ENCODE results near the gene SLC38A6. TPM values are rescaled to one million over a fixed set of nuclear protein-coding genes. Genes with fewer than 3 reads are reported as not detected.
"Not testable (repeated sequence)": the region's sequence is repeated elsewhere in the genome, so short reads cannot be mapped to it uniquely, and the experiment has no call there.

Gene SLC38A6
- total RNA-seq, 1 experiment from 2014 or later: 28.0 TPM

DNA sequence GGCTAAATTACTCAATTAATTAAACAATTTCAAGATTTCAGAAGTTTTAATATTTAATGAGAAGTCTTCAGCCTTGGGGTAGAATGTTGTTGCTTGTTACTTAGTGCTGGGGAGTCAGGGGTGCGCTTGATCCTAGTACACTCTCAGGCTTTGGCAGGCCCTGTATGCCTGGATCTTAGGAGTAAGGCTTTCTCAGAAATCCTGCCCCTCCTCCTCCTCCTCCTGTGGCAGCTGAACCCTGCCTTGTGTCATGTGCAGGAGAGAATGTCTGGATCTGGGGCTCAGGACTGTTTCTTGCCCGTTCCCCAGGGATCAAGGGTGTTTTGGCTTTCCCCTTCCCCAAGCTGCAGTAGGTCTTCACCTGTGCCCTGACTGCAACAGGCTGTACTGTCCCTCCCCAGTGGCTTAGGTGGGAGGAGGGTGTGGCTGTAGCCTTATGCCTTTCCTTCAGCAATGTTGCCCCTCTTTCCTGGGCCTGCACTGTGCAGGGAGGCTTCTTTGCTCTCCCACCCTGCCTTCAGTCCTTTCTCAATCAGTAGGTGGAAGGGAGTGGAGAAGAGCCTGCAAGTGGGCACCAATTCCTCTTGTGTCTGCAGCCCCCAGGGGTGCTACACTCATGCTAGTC, 108.2 kb downstream of the SLC38A6 start:
- no peaks in the 10 kb centered on the region for H3K4me1 ChIP-seq (ENCODE audit: insufficient read depth, low read length, poor library complexity, severe bottlenecking)
- intact Hi-C loops (cut with micrococcal nuclease; ENCODE audit: unreplicated experiment): no loop called here
- no peaks in the 10 kb centered on the region for H3K9me3 ChIP-seq (ENCODE audit: low read depth, low read length, poor library complexity, severe bottlenecking)
- TF ChIP-seq, protein P1, sequence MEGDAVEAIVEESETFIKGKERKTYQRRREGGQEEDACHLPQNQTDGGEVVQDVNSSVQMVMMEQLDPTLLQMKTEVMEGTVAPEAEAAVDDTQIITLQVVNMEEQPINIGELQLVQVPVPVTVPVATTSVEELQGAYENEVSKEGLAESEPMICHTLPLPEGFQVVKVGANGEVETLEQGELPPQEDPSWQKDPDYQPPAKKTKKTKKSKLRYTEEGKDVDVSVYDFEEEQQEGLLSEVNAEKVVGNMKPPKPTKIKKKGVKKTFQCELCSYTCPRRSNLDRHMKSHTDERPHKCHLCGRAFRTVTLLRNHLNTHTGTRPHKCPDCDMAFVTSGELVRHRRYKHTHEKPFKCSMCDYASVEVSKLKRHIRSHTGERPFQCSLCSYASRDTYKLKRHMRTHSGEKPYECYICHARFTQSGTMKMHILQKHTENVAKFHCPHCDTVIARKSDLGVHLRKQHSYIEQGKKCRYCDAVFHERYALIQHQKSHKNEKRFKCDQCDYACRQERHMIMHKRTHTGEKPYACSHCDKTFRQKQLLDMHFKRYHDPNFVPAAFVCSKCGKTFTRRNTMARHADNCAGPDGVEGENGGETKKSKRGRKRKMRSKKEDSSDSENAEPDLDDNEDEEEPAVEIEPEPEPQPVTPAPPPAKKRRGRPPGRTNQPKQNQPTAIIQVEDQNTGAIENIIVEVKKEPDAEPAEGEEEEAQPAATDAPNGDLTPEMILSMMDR (conservative IDR thresholded peaks at IDR 0.05; ENCODE audit: low read depth, low read length): no peak
- no peak for TF ChIP-seq EZH2 (IDR thresholded peaks at IDR 0.05; ENCODE audit: borderline replicate concordance, low read depth, low read length, poor library complexity, severe bottlenecking)
- DNase-seq (ENCODE audit: low spot score): no peak
- no peak overlapping the region for H3K4me3 ChIP-seq (ENCODE audit: low read depth, low read length, poor library complexity, severe bottlenecking)
- ChIA-PET POLR2A (ENCODE audit: low non-redundant PET) (no interaction called here), CTCF (no interaction called here)
- no peaks in the 10 kb centered on the region for H3K27me3 ChIP-seq (replicated peaks; ENCODE audit: insufficient read depth, low read depth, low read length, poor library complexity)
- H3K36me3 ChIP-seq (ENCODE audit: insufficient read depth, low read length, poor library complexity, severe bottlenecking): no peaks in the 10 kb centered on the region
- BruUV-seq (replicated peaks): no TSS peak
- no peak overlapping the region for H3K27ac ChIP-seq (ENCODE audit: low read depth, low read length, poor library complexity, severe bottlenecking)

- H3K36me3 ChIP-seq (ENCODE audit: insufficient read depth, low read length, poor library complexity, severe bottlenecking): no peaks in the 10 kb centered on the region
- no peak for DNase-seq (ENCODE audit: low spot score)
- no peak for TF ChIP-seq EZH2 (IDR thresholded peaks at IDR 0.05; ENCODE audit: borderline replicate concordance, low read depth, low read length, poor library complexity, severe bottlenecking)
- TF ChIP-seq, protein P1 (conservative IDR thresholded peaks at IDR 0.05; ENCODE audit: low read depth, low read length): no peak
- no peak overlapping the region for H3K4me3 ChIP-seq (ENCODE audit: low read depth, low read length, poor library complexity, severe bottlenecking)
- ChIA-PET CTCF (no interaction called here), POLR2A (ENCODE audit: low non-redundant PET) (no interaction called here)
- H3K27ac ChIP-seq (ENCODE audit: low read depth, low read length, poor library complexity, severe bottlenecking): no peak overlapping the region
- no peaks in the 10 kb centered on the region for H3K9me3 ChIP-seq (ENCODE audit: low read depth, low read length, poor library complexity, severe bottlenecking)
- H3K27me3 ChIP-seq (replicated peaks; ENCODE audit: insufficient read depth, low read depth, low read length, poor library complexity): no peaks in the 10 kb centered on the region
- no peaks in the 10 kb centered on the region for H3K4me1 ChIP-seq (ENCODE audit: insufficient read depth, low read length, poor library complexity, severe bottlenecking)
- intact Hi-C loops (cut with micrococcal nuclease; ENCODE audit: unreplicated experiment): no loop called here
- BruUV-seq (replicated peaks): no TSS peak
Observed at GRCh38 chr14:61090432-61091216, 109.6 kb downstream of the SLC38A6 start.

DNA sequence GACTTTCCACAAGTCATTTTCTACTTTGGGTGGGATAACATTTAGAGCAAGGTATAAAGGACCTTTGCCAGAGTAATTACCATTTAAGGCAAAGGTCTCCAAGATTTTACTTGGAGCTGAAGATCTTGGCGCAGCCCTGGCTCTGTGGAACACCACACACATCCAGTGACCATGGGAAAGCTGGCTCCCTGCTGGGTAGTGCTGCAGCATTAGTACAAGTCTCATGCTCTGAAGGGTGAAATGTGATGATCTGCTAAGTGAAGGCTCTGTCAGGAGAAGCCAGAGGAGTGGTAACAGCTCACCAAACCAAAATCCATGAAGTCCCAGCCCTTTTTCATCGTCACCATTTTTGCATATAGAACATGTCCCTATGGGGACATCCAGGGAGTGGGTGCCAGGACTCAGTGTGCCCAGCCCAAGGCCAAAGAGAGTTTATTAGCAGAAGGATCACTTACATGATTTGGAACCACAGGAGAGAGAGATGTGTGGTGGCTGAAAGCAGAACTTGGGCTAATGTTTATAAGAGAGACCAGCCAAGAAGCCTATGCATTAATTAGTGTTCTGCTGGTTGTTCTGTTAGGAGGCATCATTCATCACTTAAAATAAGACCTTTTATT, 110.7 kb downstream of the SLC38A6 start:
- TF ChIP-seq, protein P1 (conservative IDR thresholded peaks at IDR 0.05; ENCODE audit: low read depth, low read length): no peak
- no peak for TF ChIP-seq EZH2 (IDR thresholded peaks at IDR 0.05; ENCODE audit: borderline replicate concordance, low read depth, low read length, poor library complexity, severe bottlenecking)
- no peak overlapping the region for H3K27ac ChIP-seq (ENCODE audit: low read depth, low read length, poor library complexity, severe bottlenecking)
- ChIA-PET POLR2A (ENCODE audit: low non-redundant PET) (no interaction called here), CTCF (no interaction called here)
- H3K36me3 ChIP-seq (ENCODE audit: insufficient read depth, low read length, poor library complexity, severe bottlenecking): no peaks in the 10 kb centered on the region
- H3K9me3 ChIP-seq (ENCODE audit: low read depth, low read length, poor library complexity, severe bottlenecking): no peaks in the 10 kb centered on the region
- DNase-seq (ENCODE audit: low spot score): no peak
- intact Hi-C loops (cut with micrococcal nuclease; ENCODE audit: unreplicated experiment): no loop called here
- H3K4me1 ChIP-seq (ENCODE audit: insufficient read depth, low read length, poor library complexity, severe bottlenecking): no peaks in the 10 kb centered on the region
- no peaks in the 10 kb centered on the region for H3K27me3 ChIP-seq (replicated peaks; ENCODE audit: insufficient read depth, low read depth, low read length, poor library complexity)
- no peak overlapping the region for H3K4me3 ChIP-seq (ENCODE audit: low read depth, low read length, poor library complexity, severe bottlenecking)
- no TSS peak for BruUV-seq (replicated peaks)

DNA sequence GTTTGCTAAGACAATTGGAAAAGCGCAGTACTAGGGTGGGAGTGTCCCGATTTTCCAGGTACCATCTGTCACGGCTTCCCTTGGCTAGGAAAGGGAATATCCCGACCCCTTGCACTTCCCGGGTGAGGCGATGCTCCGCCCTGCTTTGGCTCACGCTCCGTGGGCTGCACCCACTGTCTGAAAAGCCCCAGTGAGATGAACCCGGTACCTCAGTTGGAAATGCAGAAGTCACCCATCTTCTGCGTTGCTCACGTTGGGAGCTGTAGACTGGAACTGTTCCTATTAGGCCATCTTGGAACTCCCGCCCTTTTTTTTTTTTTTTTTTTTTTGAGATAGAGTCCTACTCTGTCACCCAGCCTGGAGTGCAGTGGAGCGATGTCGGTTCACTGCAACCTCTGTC, 117.1 kb downstream of the SLC38A6 start:
- POLR2A ChIA-PET (ENCODE audit: low non-redundant PET); DNase-seq (ENCODE audit: low spot score); H3K27ac ChIP-seq (ENCODE audit: low read depth, low read length, poor library complexity, severe bottlenecking): not testable (repeated sequence)

More for the DNA sequence above, 117.1 kb downstream of the SLC38A6 start:
- intact Hi-C loops (cut with micrococcal nuclease; ENCODE audit: unreplicated experiment); H3K4me3 ChIP-seq (ENCODE audit: low read depth, low read length, poor library complexity, severe bottlenecking); H3K27me3 ChIP-seq (replicated peaks; ENCODE audit: insufficient read depth, low read depth, low read length, poor library complexity); BruUV-seq (replicated peaks); H3K9me3 ChIP-seq (ENCODE audit: low read depth, low read length, poor library complexity, severe bottlenecking); CTCF ChIA-PET; H3K36me3 ChIP-seq (ENCODE audit: insufficient read depth, low read length, poor library complexity, severe bottlenecking): not testable (repeated sequence)
- H3K4me1 ChIP-seq (ENCODE audit: insufficient read depth, low read length, poor library complexity, severe bottlenecking): peaks cover 27% of the 10 kb centered on the region

Measured in A673 (cell line).